ENCODE measurements around the gene RAD21L1. TPM values are rescaled to one million over a fixed set of nuclear protein-coding genes. Genes with fewer than 3 reads are reported as not detected.

Gene RAD21L1
- total RNA-seq, 1 donor from 2014 or later: not detected

- H3K9me3 Mint-ChIP-seq: no peaks in the 10 kb centered on the region
- peaks cover 4% of the 10 kb centered on the region for H3K36me3 Mint-ChIP-seq (ENCODE audit: low read depth)
- H3K27me3 Mint-ChIP-seq (ENCODE audit: insufficient read depth): no peaks in the 10 kb centered on the region
- no peak overlapping the region for H3K4me3 Mint-ChIP-seq
- H3K27ac Mint-ChIP-seq: no peak overlapping the region
- intact Hi-C loops (cut with micrococcal nuclease): no loop called here
- H3K4me1 Mint-ChIP-seq (ENCODE audit: low read depth): peaks cover 27% of the 10 kb centered on the region
- DNase-seq (ENCODE audit: low spot score): no peak
These were observed 73.2 kb downstream of the RAD21L1 start for GRCh38 chr20:1298888-1299511.

- Mint-ChIP-seq H3K9me3 (no peaks in the 10 kb centered on the region), H3K36me3 (ENCODE audit: low read depth) (peaks cover 4% of the 10 kb centered on the region), H3K4me3 (no peak overlapping the region), H3K4me1 (ENCODE audit: low read depth) (peaks cover 27% of the 10 kb centered on the region), H3K27ac (no peak overlapping the region), H3K27me3 (ENCODE audit: insufficient read depth) (no peaks in the 10 kb centered on the region)
- no peak for DNase-seq (ENCODE audit: low spot score)
- intact Hi-C loops (cut with micrococcal nuclease): no loop called here
These were observed 73.7 kb downstream of the RAD21L1 start for GRCh38 chr20:1299522-1299921.

GRCh38 chr20:1300083-1300840 is 74.4 kb downstream of the RAD21L1 start:
- peaks cover 27% of the 10 kb centered on the region for H3K4me1 Mint-ChIP-seq (ENCODE audit: low read depth)
- no peak for DNase-seq (ENCODE audit: low spot score)
- no peaks in the 10 kb centered on the region for H3K27me3 Mint-ChIP-seq (ENCODE audit: insufficient read depth)
- no peak overlapping the region for H3K27ac Mint-ChIP-seq
- no peaks in the 10 kb centered on the region for H3K9me3 Mint-ChIP-seq
- intact Hi-C loops (cut with micrococcal nuclease): loop anchor here (5.0 kb wide), 1 partner anchor 73 kb away; the partner anchor contains the start of gene RAD21L1
- peak overlapping the region; percentile 67 for H3K4me3 Mint-ChIP-seq
- H3K36me3 Mint-ChIP-seq (ENCODE audit: low read depth): peaks cover 4% of the 10 kb centered on the region

DNA sequence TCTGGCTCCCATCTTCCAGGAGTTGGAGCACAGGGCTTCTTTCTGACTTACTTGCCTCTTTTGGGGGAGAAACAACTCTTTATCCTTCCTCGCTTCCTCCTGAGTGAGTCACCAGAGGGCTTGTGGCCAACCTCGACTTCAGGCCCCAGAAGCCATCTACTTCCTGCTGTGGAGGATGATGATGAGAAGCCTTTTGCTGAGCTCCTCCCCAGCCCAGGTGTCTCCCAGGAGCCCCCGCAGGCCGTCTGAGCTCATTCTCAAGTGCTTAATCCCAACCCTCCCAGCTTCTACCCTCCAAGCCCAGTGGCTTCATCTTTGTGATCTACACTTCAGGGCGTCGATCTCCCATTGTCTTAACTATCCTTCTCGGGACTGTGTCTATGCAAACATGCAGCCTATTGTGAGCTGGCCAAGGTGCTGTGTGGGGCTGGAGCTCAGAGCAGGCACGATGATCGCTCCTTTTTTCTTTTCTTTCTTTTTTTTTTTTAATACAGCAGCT is 75.2 kb downstream of the RAD21L1 start:
- peak; percentile 55 for DNase-seq (ENCODE audit: low spot score)
- Mint-ChIP-seq H3K4me3 (peak overlapping the region; percentile 67), H3K27ac (peak overlapping the region; percentile 92), H3K9me3 (no peaks in the 10 kb centered on the region), H3K27me3 (ENCODE audit: insufficient read depth) (no peaks in the 10 kb centered on the region), H3K4me1 (ENCODE audit: low read depth) (peaks cover 27% of the 10 kb centered on the region), H3K36me3 (ENCODE audit: low read depth) (peaks cover 4% of the 10 kb centered on the region)
- intact Hi-C loops (cut with micrococcal nuclease): loop anchor here (5.0 kb wide), 1 partner anchor 74 kb away; the partner anchor contains the start of gene RAD21L1

DNA sequence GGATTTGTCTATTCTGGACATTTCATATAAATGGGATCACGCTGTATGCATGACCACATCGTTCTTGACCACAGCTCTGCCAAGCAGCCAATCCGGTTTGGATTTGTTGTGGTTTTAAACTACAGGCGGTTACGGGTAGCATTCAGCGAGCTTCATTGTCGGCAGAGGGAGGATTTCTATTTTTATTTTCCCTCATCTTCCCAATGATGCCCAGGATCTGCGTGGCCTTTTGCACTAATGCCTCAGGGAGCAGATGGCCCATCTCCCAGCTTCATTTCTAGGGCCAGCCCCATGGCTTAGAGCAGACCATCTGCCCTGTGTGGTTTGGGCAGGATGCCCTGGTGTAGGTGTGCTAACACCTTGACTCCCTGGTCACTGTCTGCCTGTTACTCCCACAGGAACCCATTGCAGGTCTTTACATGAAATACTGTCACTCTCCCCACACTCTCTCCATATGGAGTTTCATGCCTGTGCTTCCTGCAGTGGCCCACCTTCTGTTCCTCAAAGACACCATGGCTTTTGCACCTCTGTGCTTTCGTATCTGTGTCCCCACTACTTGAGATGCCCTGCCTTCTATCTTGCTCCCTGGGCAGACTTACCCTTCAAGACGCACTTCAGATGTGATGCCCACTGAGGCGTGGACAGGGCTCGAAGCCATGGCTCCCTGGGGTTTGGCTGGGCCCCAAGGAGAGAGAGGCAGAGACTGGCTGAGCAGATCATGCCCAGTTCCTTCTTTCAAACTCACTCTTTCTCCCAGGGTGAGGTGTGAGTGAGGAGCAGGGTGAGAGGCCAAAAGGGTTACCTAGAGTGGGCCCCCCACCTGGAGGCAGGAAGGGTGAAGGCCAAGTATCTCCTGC is 77.1 kb downstream of the RAD21L1 start:
- peaks cover 4% of the 10 kb centered on the region for H3K36me3 Mint-ChIP-seq (ENCODE audit: low read depth)
- H3K9me3 Mint-ChIP-seq: no peaks in the 10 kb centered on the region
- intact Hi-C loops (cut with micrococcal nuclease): loop anchor here (5.0 kb wide), 1 partner anchor 76 kb away; the partner anchor contains the start of gene RAD21L1
- no peaks in the 10 kb centered on the region for H3K27me3 Mint-ChIP-seq (ENCODE audit: insufficient read depth)
- peaks cover 27% of the 10 kb centered on the region for H3K4me1 Mint-ChIP-seq (ENCODE audit: low read depth)
- DNase-seq (ENCODE audit: low spot score): no peak
- H3K27ac Mint-ChIP-seq: no peak overlapping the region
- no peak overlapping the region for H3K4me3 Mint-ChIP-seq

DNA sequence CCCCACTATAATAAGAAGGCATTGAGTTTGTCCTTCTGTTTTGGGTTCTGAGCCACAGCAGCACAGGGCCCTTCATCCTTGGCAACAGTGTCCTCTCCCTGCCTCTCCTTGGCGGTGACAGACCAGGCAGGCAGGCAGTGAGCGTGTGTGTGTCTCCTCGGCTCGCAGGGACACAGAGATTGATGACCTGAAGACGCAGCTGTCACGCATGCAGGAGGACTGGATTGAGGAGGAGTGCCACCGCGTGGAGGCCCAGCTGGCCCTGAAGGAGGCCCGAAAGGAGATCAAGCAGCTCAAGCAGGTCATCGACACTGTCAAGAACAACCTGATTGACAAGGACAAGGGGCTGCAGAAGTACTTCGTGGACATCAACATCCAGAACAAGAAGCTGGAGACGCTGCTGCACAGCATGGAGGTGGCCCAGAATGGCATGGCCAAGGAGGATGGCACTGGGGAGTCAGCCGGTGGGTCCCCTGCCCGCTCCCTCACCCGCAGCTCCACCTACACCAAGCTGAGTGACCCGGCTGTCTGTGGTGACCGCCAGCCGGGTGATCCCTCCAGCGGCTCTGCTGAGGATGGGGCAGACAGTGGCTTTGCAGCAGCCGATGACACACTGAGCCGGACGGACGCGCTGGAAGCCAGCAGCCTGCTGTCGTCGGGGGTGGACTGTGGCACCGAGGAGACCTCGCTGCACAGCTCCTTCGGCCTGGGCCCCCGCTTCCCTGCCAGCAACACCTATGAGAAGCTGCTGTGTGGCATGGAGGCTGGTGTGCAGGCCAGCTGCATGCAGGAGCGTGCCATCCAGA is 79.1 kb downstream of the RAD21L1 start:
- Mint-ChIP-seq H3K4me1 (ENCODE audit: low read depth) (peaks cover 16% of the 10 kb centered on the region), H3K27me3 (ENCODE audit: insufficient read depth) (no peaks in the 10 kb centered on the region), H3K36me3 (ENCODE audit: low read depth) (peaks cover 3% of the 10 kb centered on the region), H3K27ac (peak overlapping the region; percentile 21), H3K9me3 (no peaks in the 10 kb centered on the region), H3K4me3 (no peak overlapping the region)
- no peak for DNase-seq (ENCODE audit: low spot score)
- intact Hi-C loops (cut with micrococcal nuclease): loop anchor here (5.0 kb wide), 1 partner anchor 78 kb away; the partner anchor contains the start of gene RAD21L1

Other genes starting within 250 kb of the RAD21L1 start
- not detected in 2 replicates for gene RSPO4, start 223.7 kb upstream of the RAD21L1 start, total RNA-seq
- 185 and 189 TPM in 2 replicates for gene PSMF1, start 107.4 kb upstream of the RAD21L1 start, total RNA-seq
- gene TMEM74B, start 41.1 kb upstream of the RAD21L1 start, total RNA-seq: 0.36 and 0.61 TPM in 2 replicates
- not detected in 2 replicates for gene C20orf202, start 22.6 kb upstream of the RAD21L1 start, total RNA-seq
- 2.1 and 2.5 TPM in 2 replicates for gene SNPH, start 40.2 kb downstream of the RAD21L1 start, total RNA-seq
- 2.2 and 2.6 TPM in 2 replicates for gene SDCBP2, start 103.1 kb downstream of the RAD21L1 start, total RNA-seq
- gene FKBP1A, start 167.0 kb downstream of the RAD21L1 start, total RNA-seq: 295 and 297 TPM in 2 replicates
- 108 and 111 TPM in 2 replicates for gene NSFL1C, start 240.8 kb downstream of the RAD21L1 start, total RNA-seq

All from activated T-helper 1 cell treated with anti-CD3 and anti-CD28 coated beads, Interleukin-12 subunit alpha, Interleukin-12 subunit beta, Interleukin-2, Interleukin-4 antibody, amounts not matched to agents 30 ng/mL and 10 ng/mL and 1 ng/mL, durations not matched to agents 14 hours and 24 hours and 36 hours (primary cell).